Stimulated activated effector memory CD8-positive, alpha-beta T cell treated with anti-CD3 and anti-CD28 coated beads, Interleukin-12 subunit alpha, Interleukin-12 subunit beta, amount 100 ng/mL, for 72 hours (primary cell): ENCODE measurements around the gene ELL.

Experiments used
- ATAC-seq: fragments of 150-1000 bp; cut with Tn5 transposase; 2 replicates; pipeline ENCODE4 v1.10.0; 2021
- DNase-seq, 2 donors: peaks; one replicate each; pipeline ENCODE4 v3.0.0; 2021 to 2022; ENCODE audit warnings: low spot score in 2 of 2
- H3K27ac Mint-ChIP-seq: one replicate; pipeline ENCODE4 v1.8.0; 2022; ENCODE audit warnings: mild to moderate bottlenecking, mixed read lengths
- H3K36me3 Mint-ChIP-seq: one replicate; pipeline ENCODE4 v1.8.0; 2022; ENCODE audit warnings: mild to moderate bottlenecking, mixed read lengths
- H3K4me1 Mint-ChIP-seq: one replicate; pipeline ENCODE4 v1.8.0; 2022; ENCODE audit warnings: mixed read lengths
- H3K4me3 Mint-ChIP-seq: one replicate; pipeline ENCODE4 v1.8.0; 2022; ENCODE audit warnings: mild to moderate bottlenecking, mixed read lengths
- H3K9me3 Mint-ChIP-seq: one replicate; pipeline ENCODE4 v1.8.0; 2022; ENCODE audit warnings: mixed read lengths

The ELL gene

GRCh38 chr19:18521692-18522123, at the start of gene ELL:
TSS of gene ELL (minus strand) at chr19:18522070. CDS start at chr19:18522055, 15 bp downstream.
- Mint-ChIP-seq H3K9me3 (no peaks in the 10 kb centered on the region), H3K4me3 (peak within 1 kb of the TSS; percentile 96)
- ATAC-seq, result peak; percentile 5

GRCh38 chr19:18568367-18568766, 46.5 kb upstream of the ELL start:
- DNase-seq, result no peak
- no peak for ATAC-seq
- Mint-ChIP-seq H3K9me3 (no peaks in the 10 kb centered on the region), H3K27ac (no peak overlapping the region), H3K4me3 (no peak overlapping the region), H3K36me3 (peaks cover 100% of the 10 kb centered on the region), H3K4me1 (peaks cover 21% of the 10 kb centered on the region)

More at GRCh38 chr19:18521692-18522123, at the start of gene ELL:
- peaks cover 39% of the 10 kb centered on the region for H3K4me1 Mint-ChIP-seq
- peak within 1 kb of the TSS; percentile 96 for H3K27ac Mint-ChIP-seq
- no peak for DNase-seq
- H3K36me3 Mint-ChIP-seq, result peaks cover 37% of the 10 kb centered on the region

GRCh38 chr19:18566953-18567352, 45.1 kb upstream of the ELL start:
- Mint-ChIP-seq H3K4me3 (no peak overlapping the region), H3K9me3 (no peaks in the 10 kb centered on the region), H3K4me1 (peaks cover 9% of the 10 kb centered on the region), H3K36me3 (peaks cover 100% of the 10 kb centered on the region), H3K27ac (no peak overlapping the region)
- no peak for DNase-seq
- ATAC-seq, result no peak

GRCh38 chr19:18562086-18562485, 40.2 kb upstream of the ELL start:
- no peaks in the 10 kb centered on the region for H3K9me3 Mint-ChIP-seq
- no peak for DNase-seq
- H3K27ac Mint-ChIP-seq, result no peak overlapping the region
- peaks cover 27% of the 10 kb centered on the region for H3K4me1 Mint-ChIP-seq
- ATAC-seq, result no peak
- peaks cover 85% of the 10 kb centered on the region for H3K36me3 Mint-ChIP-seq
- no peak overlapping the region for H3K4me3 Mint-ChIP-seq

GRCh38 chr19:18559685-18560084, 37.8 kb upstream of the ELL start:
- peaks cover 27% of the 10 kb centered on the region for H3K4me1 Mint-ChIP-seq
- ATAC-seq (no peak), DNase-seq (no peak)
- H3K27ac Mint-ChIP-seq, result peak overlapping the region; percentile 93
- no peaks in the 10 kb centered on the region for H3K9me3 Mint-ChIP-seq
- H3K36me3 Mint-ChIP-seq, result peaks cover 61% of the 10 kb centered on the region
- H3K4me3 Mint-ChIP-seq, result peak overlapping the region; percentile 84

- Mint-ChIP-seq H3K9me3 (no peaks in the 10 kb centered on the region), H3K4me3 (peak overlapping the region; percentile 84), H3K36me3 (peaks cover 50% of the 10 kb centered on the region), H3K27ac (peak overlapping the region; percentile 93), H3K4me1 (peaks cover 27% of the 10 kb centered on the region)
- no peak for ATAC-seq
- no peak for DNase-seq
Observed at GRCh38 chr19:18558604-18559003, 36.7 kb upstream of the ELL start.

GRCh38 chr19:18558202-18558555, 36.3 kb upstream of the ELL start:
- peak overlapping the region; percentile 84 for H3K4me3 Mint-ChIP-seq
- DNase-seq (no peak), ATAC-seq (peak; percentile 5)
- H3K4me1 Mint-ChIP-seq, result peaks cover 27% of the 10 kb centered on the region
- H3K9me3 Mint-ChIP-seq, result no peaks in the 10 kb centered on the region
- peaks cover 46% of the 10 kb centered on the region for H3K36me3 Mint-ChIP-seq
- peak overlapping the region; percentile 93 for H3K27ac Mint-ChIP-seq

GRCh38 chr19:18557411-18558201, 35.7 kb upstream of the ELL start, which contains the start of gene KXD1:
TSS of gene KXD1 (plus strand) at chr19:18557870. CDS start at chr19:18562057, 4,187 bp downstream.
- DNase-seq (peak; percentile 89 to 96), ATAC-seq (peak; percentile 99)
- Mint-ChIP-seq H3K9me3 (no peaks in the 10 kb centered on the region), H3K4me3 (peak within 1 kb of the TSS; percentile 84), H3K36me3 (peaks cover 40% of the 10 kb centered on the region), H3K27ac (peak within 1 kb of the TSS; percentile 93), H3K4me1 (peaks cover 27% of the 10 kb centered on the region)

- Mint-ChIP-seq H3K4me1 (no peaks in the 10 kb centered on the region), H3K36me3 (no peaks in the 10 kb centered on the region), H3K27ac (no peak overlapping the region), H3K9me3 (no peaks in the 10 kb centered on the region), H3K4me3 (no peak overlapping the region)
- DNase-seq (no peak), ATAC-seq (no peak)
Observed at GRCh38 chr19:18551631-18552030, 29.8 kb upstream of the ELL start.

- H3K36me3 Mint-ChIP-seq, result peaks cover 57% of the 10 kb centered on the region
- no peaks in the 10 kb centered on the region for H3K9me3 Mint-ChIP-seq
- peak overlapping the region; percentile 94 for H3K4me3 Mint-ChIP-seq
- peaks cover 32% of the 10 kb centered on the region for H3K4me1 Mint-ChIP-seq
- DNase-seq (peak; percentile 72 to 89), ATAC-seq (peak; percentile 91)
- peak overlapping the region; percentile 97 for H3K27ac Mint-ChIP-seq
Observed at GRCh38 chr19:18543814-18544475, 22.1 kb upstream of the ELL start.

- Mint-ChIP-seq H3K4me1 (peaks cover 32% of the 10 kb centered on the region), H3K27ac (peak within 1 kb of the TSS; percentile 97), H3K9me3 (no peaks in the 10 kb centered on the region), H3K36me3 (peaks cover 65% of the 10 kb centered on the region), H3K4me3 (peak within 1 kb of the TSS; percentile 94)
- DNase-seq (peak; percentile 92 to 98), ATAC-seq (peak; percentile 94)
Observed at GRCh38 chr19:18542941-18543813, 21.3 kb upstream of the ELL start, which contains the start of gene FKBP8. TSS of gene FKBP8 (minus strand) at chr19:18543573. CDS start at chr19:18541970, 1,603 bp downstream.

GRCh38 chr19:18541992-18542940, 20.4 kb upstream of the ELL start:
- no peak for ATAC-seq
- Mint-ChIP-seq H3K4me1 (peaks cover 32% of the 10 kb centered on the region), H3K9me3 (no peaks in the 10 kb centered on the region), H3K27ac (peak overlapping the region; percentile 97), H3K36me3 (peaks cover 74% of the 10 kb centered on the region), H3K4me3 (peak overlapping the region; percentile 94)
- no peak for DNase-seq

GRCh38 chr19:18541258-18541991, 19.6 kb upstream of the ELL start:
- peak overlapping the region; percentile 94 for H3K4me3 Mint-ChIP-seq
- H3K9me3 Mint-ChIP-seq, result no peaks in the 10 kb centered on the region
- peak overlapping the region; percentile 97 for H3K27ac Mint-ChIP-seq
- H3K36me3 Mint-ChIP-seq, result peaks cover 82% of the 10 kb centered on the region
- no peak for DNase-seq
- ATAC-seq, result peak; percentile 43
- H3K4me1 Mint-ChIP-seq, result peaks cover 32% of the 10 kb centered on the region
